T-helper 17 cell (primary cell): ENCODE measurements around the gene SUMO4. TPM values are rescaled to one million over a fixed set of nuclear protein-coding genes. Genes with fewer than 3 reads are reported as not detected.

Source experiments
- ATAC-seq: fragments of 150-1000 bp; cut with Tn5 transposase; 2 replicates; pipeline ENCODE4 v1.10.0; 2021; ENCODE audit warnings: mild to moderate bottlenecking, moderate library complexity
- DNase-seq, 3 donors: peaks; one replicate each; pipeline versions ENCODE4 v3.0.0 to v3.0.0-alpha.2; 2020 to 2021
- H3K9me3 ChIP-seq: one replicate; pipeline ENCODE4 v1.7.0; 2013; ENCODE audit warnings: low read length, mild to moderate bottlenecking; ENCODE audit not compliant: control insufficient read depth, poor library complexity, severe bottlenecking
- H3K27ac Mint-ChIP-seq: one replicate; pipeline ENCODE4 v1.8.0; 2022; ENCODE audit warnings: mild to moderate bottlenecking, moderate library complexity, mixed read lengths
- H3K27me3 Mint-ChIP-seq: one replicate; pipeline ENCODE4 v1.8.0; 2022; ENCODE audit warnings: mixed read lengths
- H3K36me3 Mint-ChIP-seq: one replicate; pipeline ENCODE4 v1.8.0; 2022; ENCODE audit warnings: low read depth, mixed read lengths
- H3K4me1 Mint-ChIP-seq: one replicate; pipeline ENCODE4 v1.8.0; 2022; ENCODE audit warnings: mild to moderate bottlenecking, mixed read lengths
- H3K4me3 Mint-ChIP-seq: one replicate; pipeline ENCODE4 v1.8.0; 2022; ENCODE audit warnings: mild to moderate bottlenecking, moderate library complexity, mixed read lengths
- total RNA-seq, 4 donors: library from RNA in 2 of 4; stranded (reverse) in 2 of 4; gene quantifications; one replicate each; pipeline ENCODE4 v1.2.3 and lab custom pipeline; 2022 to 2026

Gene SUMO4
- total RNA-seq (10 to 100 TPM in 1 of 2 donors, 1 to 10 TPM in 1; 9.0 to 11.4 TPM), total RNA-seq (lab: John Stamatoyannopoulos, UW) (3.2 to 6.0 reads per million in 2 donors)

DNA sequence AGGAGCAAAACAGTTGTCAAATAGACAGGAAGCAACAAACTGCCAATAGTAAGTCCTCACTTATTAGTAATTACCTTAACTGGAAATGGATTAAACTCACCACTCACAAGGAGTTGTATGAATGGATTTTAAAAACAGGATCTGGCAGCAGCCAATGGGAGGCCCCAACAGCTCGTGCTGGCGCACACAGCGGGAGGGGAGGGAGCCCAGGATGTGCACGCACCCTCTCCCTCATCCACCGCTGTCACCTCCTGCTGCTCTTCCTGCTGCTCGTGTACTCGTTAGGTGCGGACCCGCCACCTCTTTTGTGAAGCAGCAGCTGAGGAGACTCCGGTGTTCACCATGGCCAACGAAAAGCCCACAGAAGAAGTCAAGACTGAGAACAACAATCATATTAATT is at the start of gene SUMO4:
TSS of gene SUMO4 (plus strand) at position 213 of the 400 bp plus-strand sequence. CDS start at position 343, 130 bp downstream.
- H3K27ac Mint-ChIP-seq: peak within 1 kb of the TSS; percentile 53
- no peaks in the 10 kb centered on the region for H3K27me3 Mint-ChIP-seq
- H3K9me3 ChIP-seq: no peaks in the 10 kb centered on the region
- no peak for ATAC-seq
- peaks cover 15% of the 10 kb centered on the region for H3K4me1 Mint-ChIP-seq
- H3K36me3 Mint-ChIP-seq: peaks cover 20% of the 10 kb centered on the region
- DNase-seq: no peak
- no peak within 1 kb of the TSS for H3K4me3 Mint-ChIP-seq

DNA sequence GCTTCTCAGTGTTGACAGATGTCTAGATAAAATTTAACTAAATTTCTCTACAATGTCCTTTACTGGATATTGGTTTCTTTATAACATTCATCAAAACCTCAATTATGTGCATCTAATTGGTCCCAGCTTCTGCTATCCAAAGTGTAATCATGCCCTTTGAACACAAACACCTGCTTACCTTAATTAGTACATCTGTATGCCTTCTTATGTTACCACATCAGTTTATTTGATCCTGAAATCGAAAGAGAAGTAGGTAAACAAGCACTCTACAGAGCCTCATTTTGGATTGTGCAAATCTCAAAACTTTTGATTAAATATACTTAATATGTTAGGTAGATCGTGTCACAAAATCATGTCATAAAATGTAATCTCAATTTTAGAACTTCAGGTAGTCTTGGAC is 46.1 kb upstream of the SUMO4 start:
- no peaks in the 10 kb centered on the region for H3K27me3 Mint-ChIP-seq
- ATAC-seq: peak; percentile 66
- peaks cover 4% of the 10 kb centered on the region for H3K36me3 Mint-ChIP-seq

DNA sequence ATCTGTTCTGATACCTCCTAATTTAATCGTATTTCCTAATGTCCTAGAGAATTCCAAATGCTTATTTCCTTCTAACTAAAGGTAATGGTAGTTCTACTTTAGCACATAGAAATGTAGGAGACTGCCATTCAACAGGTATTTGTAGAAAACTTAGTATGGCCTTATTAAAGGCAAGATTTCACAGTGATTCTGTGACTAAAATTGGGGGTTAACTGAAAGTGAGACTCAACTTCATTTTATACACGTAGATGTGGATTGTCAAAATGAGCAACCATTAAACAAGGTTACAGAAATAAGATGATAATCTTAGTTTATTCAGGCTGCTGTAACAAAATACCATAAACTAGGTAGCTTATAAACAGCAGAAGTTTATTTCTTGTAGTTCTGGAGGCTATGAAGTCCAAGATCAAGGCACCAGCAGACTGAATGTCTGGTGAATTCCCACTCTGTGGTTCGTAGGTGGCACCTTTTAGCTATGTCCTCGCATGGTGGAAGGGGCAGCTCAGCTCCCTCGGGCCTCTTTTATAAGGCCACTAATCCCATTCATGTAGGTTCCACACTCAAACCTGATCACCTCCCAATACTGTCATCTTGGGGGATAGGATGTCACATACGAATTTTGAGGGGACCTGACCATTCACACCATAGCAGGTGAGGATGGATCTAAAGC is 43.8 kb upstream of the SUMO4 start:
- no peaks in the 10 kb centered on the region for H3K9me3 ChIP-seq
- DNase-seq (no peak), ATAC-seq (peak; percentile 57)
- H3K27me3 Mint-ChIP-seq: no peaks in the 10 kb centered on the region
- H3K27ac Mint-ChIP-seq: peak overlapping the region; percentile 94
- H3K36me3 Mint-ChIP-seq: peaks cover 5% of the 10 kb centered on the region
- peak overlapping the region; percentile 36 for H3K4me3 Mint-ChIP-seq
- peaks cover 57% of the 10 kb centered on the region for H3K4me1 Mint-ChIP-seq

More for the DNA sequence above, 46.1 kb upstream of the SUMO4 start:
- H3K9me3 ChIP-seq: no peaks in the 10 kb centered on the region
- Mint-ChIP-seq H3K27ac (peak overlapping the region; percentile 81), H3K4me1 (peaks cover 54% of the 10 kb centered on the region), H3K4me3 (no peak overlapping the region)
- DNase-seq: no peak

DNA sequence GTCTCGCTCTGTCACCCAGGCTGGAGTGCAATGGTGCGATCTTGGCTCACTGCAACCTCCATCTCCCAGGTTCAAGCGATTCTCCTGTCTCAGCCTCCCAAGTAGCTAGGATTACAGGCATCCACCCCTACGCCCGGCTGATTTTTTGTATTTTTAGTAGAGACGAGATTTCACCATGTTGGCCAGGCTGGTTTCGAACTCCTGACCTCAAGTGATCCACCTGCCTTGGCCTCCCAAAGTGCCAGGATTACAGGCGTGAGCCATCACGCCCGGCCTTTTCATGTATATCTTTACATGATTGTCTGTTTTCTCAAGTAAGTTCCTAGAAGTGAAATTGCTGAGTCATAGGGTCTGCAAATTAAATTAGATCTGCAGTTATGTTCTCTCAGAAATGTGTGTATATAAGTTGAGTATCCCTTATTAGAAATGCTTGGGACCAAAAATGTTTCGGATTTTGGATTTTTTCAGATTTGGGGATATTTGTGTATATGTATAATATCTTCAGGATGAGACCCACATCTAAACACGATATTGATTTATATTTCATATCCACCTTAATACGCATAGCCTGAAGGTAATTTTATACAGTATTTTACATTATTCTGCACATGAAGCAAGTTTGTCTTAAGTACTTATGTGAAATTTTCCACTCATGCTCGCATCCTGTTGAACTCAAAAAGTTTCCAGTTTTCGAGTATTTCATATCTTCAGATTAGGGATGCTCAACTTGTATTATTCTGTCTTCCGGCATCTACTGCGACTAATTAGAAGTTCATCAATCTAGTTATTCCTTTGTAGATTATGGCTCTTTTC is 42.1 kb upstream of the SUMO4 start:
- DNase-seq: no peak
- ATAC-seq: no peak
- Mint-ChIP-seq H3K27me3 (no peaks in the 10 kb centered on the region), H3K4me3 (peak overlapping the region; percentile 84), H3K36me3 (peaks cover 5% of the 10 kb centered on the region), H3K27ac (peak overlapping the region; percentile 94), H3K4me1 (peaks cover 50% of the 10 kb centered on the region)
- no peaks in the 10 kb centered on the region for H3K9me3 ChIP-seq

DNA sequence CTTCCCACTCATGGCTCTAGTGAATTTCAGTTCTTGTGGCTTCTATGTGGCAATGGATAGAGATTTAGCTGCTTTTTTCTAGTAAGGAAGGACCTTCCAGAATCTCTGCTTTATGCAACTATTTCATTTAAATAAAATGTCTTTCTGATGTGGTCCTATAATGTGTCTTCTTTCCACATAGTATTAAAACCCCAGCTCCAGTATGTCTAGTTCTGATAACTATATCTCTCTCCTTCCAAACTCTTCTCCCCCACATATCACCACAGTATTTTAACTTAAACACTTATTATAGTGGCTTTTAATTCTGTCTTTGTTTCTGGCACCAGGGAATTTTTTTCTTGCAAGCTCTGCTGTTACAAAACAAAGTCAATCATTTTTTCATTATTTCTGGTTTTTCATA is 40.6 kb upstream of the SUMO4 start:
- DNase-seq (no peak), ATAC-seq (no peak)
- Mint-ChIP-seq H3K4me1 (peaks cover 50% of the 10 kb centered on the region), H3K27ac (peak overlapping the region; percentile 94), H3K4me3 (peak overlapping the region; percentile 33), H3K27me3 (no peaks in the 10 kb centered on the region), H3K36me3 (peaks cover 9% of the 10 kb centered on the region)
- no peaks in the 10 kb centered on the region for H3K9me3 ChIP-seq

DNA sequence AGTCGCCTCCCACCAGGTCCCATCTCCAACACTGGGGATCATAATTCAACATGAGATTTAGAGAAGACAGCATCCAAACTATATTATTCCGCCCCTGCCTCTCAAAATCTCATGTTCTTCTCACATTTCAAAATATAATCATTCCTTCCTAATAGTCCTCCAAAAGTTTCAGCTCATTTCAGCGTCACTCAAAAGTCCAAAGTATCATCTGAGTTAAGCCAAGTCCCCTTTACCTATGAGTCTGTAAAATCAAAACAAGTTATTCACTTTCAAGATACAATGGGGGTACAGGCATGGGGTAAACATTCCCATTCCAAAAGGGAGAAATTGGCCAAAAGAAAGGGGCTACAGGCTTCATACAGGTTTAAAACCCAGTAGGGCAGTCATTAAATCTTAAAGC is 39.5 kb upstream of the SUMO4 start:
- Mint-ChIP-seq H3K27ac (peak overlapping the region; percentile 94), H3K36me3 (peaks cover 9% of the 10 kb centered on the region)

DNA sequence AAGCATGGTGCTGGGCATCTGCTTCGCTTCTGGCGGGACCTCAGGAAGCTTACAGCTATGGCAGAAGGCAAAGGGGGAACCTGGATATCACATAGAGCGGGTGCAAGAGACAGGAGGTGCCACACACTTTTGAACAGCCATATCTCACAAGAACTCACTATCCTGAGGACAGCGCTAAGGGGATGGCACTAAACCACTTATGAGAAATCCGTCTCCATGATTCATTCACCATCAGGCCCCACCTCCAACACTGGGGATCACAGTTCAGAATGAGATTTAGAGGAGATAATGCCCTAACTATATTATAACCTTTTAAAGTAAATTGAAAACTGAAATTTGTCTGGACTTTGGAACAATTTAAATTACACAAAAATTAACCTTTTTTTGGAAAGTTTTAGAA is 37.8 kb upstream of the SUMO4 start:
- peaks cover 52% of the 10 kb centered on the region for H3K4me1 Mint-ChIP-seq
- no peak for ATAC-seq
- H3K27ac Mint-ChIP-seq: peak overlapping the region; percentile 0
- no peaks in the 10 kb centered on the region for H3K9me3 ChIP-seq
- no peak for DNase-seq
- H3K27me3 Mint-ChIP-seq: no peaks in the 10 kb centered on the region
- peaks cover 9% of the 10 kb centered on the region for H3K36me3 Mint-ChIP-seq
- H3K4me3 Mint-ChIP-seq: no peak overlapping the region

More for the DNA sequence above, 39.5 kb upstream of the SUMO4 start:
- ATAC-seq (no peak), DNase-seq (no peak)
- H3K4me1 Mint-ChIP-seq: peaks cover 53% of the 10 kb centered on the region
- H3K9me3 ChIP-seq: no peaks in the 10 kb centered on the region
- peak overlapping the region; percentile 49 for H3K4me3 Mint-ChIP-seq
- no peaks in the 10 kb centered on the region for H3K27me3 Mint-ChIP-seq

DNA sequence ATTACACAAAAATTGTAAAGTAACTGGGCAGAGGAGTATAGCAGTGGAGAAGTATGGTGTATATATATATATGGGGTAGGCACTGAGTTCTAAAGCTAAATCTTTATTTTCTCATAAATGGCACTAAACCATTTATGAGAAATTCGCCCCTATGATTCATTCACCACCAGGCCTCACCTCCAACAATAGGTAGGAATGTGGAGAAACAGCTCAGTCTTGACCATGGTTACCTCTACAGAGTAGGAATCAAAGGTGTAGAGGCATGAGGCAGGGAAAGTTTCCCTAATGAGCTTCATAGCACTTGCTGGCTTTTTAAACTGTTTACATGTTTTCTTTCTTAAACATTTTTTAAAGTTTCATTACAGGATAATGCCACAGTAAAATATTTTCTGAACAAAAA is 36.9 kb upstream of the SUMO4 start:
- DNase-seq (no peak), ATAC-seq (no peak)
- no peak overlapping the region for H3K4me3 Mint-ChIP-seq
- H3K36me3 Mint-ChIP-seq: peaks cover 9% of the 10 kb centered on the region
- H3K27me3 Mint-ChIP-seq: no peaks in the 10 kb centered on the region
- peaks cover 47% of the 10 kb centered on the region for H3K4me1 Mint-ChIP-seq
- H3K27ac Mint-ChIP-seq: peak overlapping the region; percentile 0
- H3K9me3 ChIP-seq: no peaks in the 10 kb centered on the region

DNA sequence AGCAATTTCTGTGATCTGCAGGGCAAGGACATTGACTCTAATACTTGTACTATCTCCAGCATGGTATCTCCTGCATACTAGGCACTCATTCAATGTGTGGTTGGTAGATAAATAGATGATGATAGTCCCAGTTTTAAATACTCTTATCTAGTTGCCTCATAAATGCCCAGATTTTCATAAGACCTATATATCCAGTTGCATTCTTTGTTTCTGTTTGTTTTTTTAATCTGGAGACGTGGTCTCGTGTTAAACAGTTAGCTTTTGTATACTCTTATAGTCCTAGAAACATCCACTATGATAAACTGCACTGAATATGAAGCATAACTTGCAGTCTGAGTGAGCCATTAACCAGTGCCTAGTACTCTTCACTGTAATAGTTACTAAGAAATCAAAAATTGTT is 35.5 kb upstream of the SUMO4 start:
- Mint-ChIP-seq H3K27ac (peak overlapping the region; percentile 86), H3K36me3 (peaks cover 9% of the 10 kb centered on the region), H3K27me3 (no peaks in the 10 kb centered on the region), H3K4me3 (peak overlapping the region; percentile 10), H3K4me1 (peaks cover 33% of the 10 kb centered on the region)
- no peaks in the 10 kb centered on the region for H3K9me3 ChIP-seq
- ATAC-seq (no peak), DNase-seq (no peak)

DNA sequence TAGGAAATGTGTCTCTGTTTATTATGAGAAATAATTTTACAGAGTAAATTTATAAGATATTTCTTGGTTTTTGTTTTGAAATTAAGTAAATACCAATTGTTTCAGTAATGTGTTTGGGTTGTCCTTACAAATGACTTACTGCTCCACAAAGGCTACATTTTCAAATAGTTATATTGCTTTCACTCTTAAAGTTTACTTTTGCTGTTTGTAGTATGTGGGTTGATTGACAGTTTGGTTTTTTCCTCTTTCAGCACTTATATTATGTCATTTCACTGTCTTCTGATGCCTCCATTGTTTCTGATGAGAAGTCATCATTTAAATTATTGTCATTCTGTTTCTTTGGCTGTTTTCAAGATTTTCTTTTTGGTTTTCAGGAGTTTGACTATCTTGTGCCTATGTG is 34.9 kb upstream of the SUMO4 start:
- H3K27me3 Mint-ChIP-seq: no peaks in the 10 kb centered on the region
- peak; percentile 35 for ATAC-seq
- H3K4me1 Mint-ChIP-seq: peaks cover 33% of the 10 kb centered on the region
- no peak overlapping the region for H3K4me3 Mint-ChIP-seq
- DNase-seq: no peak
- peaks cover 11% of the 10 kb centered on the region for H3K36me3 Mint-ChIP-seq
- H3K27ac Mint-ChIP-seq: no peak overlapping the region
- no peaks in the 10 kb centered on the region for H3K9me3 ChIP-seq

DNA sequence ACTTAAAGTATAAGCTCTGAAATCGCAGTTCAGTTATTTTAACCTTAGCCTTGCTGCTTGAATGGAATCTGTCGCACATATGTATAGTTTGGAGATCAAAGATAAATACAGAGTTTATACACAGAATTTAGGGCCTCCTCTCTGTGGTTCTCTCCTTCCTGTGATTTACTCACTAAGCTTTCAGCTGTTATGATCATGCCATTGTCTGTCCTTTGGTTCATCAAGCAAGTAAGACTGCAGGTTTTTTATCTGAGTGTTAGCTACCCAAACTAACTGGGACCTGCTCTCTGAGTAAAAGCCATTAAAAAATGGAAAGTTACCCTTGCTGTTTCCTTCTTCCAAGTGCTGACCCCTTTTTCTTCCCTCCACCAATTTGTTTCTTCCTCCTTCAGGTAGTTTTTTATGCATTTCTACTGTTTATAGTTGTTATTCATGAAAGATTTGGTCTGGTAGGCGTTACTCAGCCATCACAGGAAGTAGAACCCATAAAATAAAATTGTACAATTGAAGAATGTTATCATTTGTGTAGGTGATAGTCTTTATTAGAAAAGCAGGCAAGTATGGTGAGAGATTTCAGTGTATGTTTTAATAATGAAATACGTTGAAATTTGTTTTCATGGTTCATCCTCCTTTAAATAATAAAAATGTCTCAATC is 33.7 kb upstream of the SUMO4 start:
- no peaks in the 10 kb centered on the region for H3K9me3 ChIP-seq
- peak; percentile 80 for ATAC-seq
- H3K27ac Mint-ChIP-seq: no peak overlapping the region
- peaks cover 12% of the 10 kb centered on the region for H3K36me3 Mint-ChIP-seq
- H3K27me3 Mint-ChIP-seq: no peaks in the 10 kb centered on the region
- no peak overlapping the region for H3K4me3 Mint-ChIP-seq
- peaks cover 32% of the 10 kb centered on the region for H3K4me1 Mint-ChIP-seq
- DNase-seq: no peak

DNA sequence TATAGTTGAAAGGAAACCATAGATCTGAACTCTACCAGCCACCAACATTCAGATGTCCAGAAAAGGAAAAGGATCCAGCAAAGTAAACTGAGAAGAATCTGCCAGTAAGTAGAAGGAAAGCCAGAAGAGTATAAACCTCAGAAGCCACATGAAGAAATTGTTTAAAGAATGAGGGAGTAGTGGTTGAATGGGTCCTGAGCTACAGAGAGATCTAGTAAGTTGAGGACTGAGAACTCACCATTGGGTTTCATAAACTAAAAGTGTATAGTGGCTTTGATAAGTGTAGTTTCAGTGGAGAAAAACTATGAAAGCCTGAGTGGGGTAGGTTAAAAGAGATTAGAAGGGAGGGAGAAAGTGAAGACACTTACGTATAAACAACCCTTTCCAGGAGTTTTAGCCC is 32.0 kb upstream of the SUMO4 start:
- Mint-ChIP-seq H3K27ac (no peak overlapping the region), H3K27me3 (no peaks in the 10 kb centered on the region), H3K4me3 (no peak overlapping the region), H3K4me1 (peaks cover 35% of the 10 kb centered on the region), H3K36me3 (peaks cover 14% of the 10 kb centered on the region)
- no peaks in the 10 kb centered on the region for H3K9me3 ChIP-seq
- ATAC-seq: peak; percentile 36
- no peak for DNase-seq

DNA sequence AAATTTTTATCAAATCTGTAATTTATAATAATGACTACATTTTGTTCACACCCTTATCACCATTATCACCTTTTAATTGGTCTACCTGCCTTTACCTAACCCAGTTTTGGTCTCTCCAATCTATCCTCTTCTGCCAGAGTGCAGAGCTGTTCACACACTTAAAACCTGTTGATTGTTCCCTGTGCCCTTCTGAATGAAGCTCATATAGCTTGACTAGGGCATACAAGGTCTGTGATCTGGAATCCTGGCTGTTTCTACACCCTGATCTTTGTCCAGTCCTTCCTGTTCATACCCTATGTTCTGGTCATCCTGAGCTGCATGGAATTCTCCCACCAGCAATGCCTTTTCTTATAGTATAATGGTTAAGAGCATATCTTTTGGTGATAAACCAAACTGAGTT is 28.9 kb upstream of the SUMO4 start:
- ATAC-seq: no peak
- DNase-seq: no peak
- no peak overlapping the region for H3K4me3 Mint-ChIP-seq
- peaks cover 16% of the 10 kb centered on the region for H3K36me3 Mint-ChIP-seq
- H3K4me1 Mint-ChIP-seq: peaks cover 37% of the 10 kb centered on the region
- no peaks in the 10 kb centered on the region for H3K27me3 Mint-ChIP-seq
- H3K9me3 ChIP-seq: no peaks in the 10 kb centered on the region
- H3K27ac Mint-ChIP-seq: peak overlapping the region; percentile 85
